HG03457 (cell line): Measurements from ENCODE around the gene SLC34A2.
A peak's percentile ranks its signal among the peaks of the same experiment; 100 is the strongest.
"Not testable (repeated sequence)": the region's sequence is repeated elsewhere in the genome, so short reads cannot be mapped to it uniquely, and the experiment has no call there.

Source experiments
- ATAC-seq: cut with Tn5 transposase; IDR thresholded peaks from one replicate; pipeline ENCODE4 v1.9.1; 2021; ENCODE audit warnings: moderate number of reproducible peaks; ENCODE audit not compliant: unreplicated experiment

The SLC34A2 gene

GRCh38 chr4:25654971-25655963 is at the start of gene SLC34A2:
Gene SLC34A2, plus strand, starts transcription at chr4:25655851. Its CDS starts 6,650 bp downstream, at chr4:25662501.
- ATAC-seq = no peak

GRCh38 chr4:25608644-25609043 is 47.0 kb upstream of the SLC34A2 start:
- no peak for ATAC-seq

- no peak for ATAC-seq
These were observed 45.7 kb upstream of the SLC34A2 start for GRCh38 chr4:25609976-25610375.

GRCh38 chr4:25613613-25614012 is 42.0 kb upstream of the SLC34A2 start:
- not testable (repeated sequence) for ATAC-seq

GRCh38 chr4:25614807-25615206 is 40.8 kb upstream of the SLC34A2 start:
- ATAC-seq = no peak

GRCh38 chr4:25621027-25621930 is 34.4 kb upstream of the SLC34A2 start:
- peak; percentile 58 for ATAC-seq

GRCh38 chr4:25624616-25625015 is 31.0 kb upstream of the SLC34A2 start:
- ATAC-seq = no peak

GRCh38 chr4:25628451-25628850 is 27.2 kb upstream of the SLC34A2 start:
- ATAC-seq = no peak

GRCh38 chr4:25632135-25632534 is 23.5 kb upstream of the SLC34A2 start:
- no peak for ATAC-seq

- ATAC-seq = no peak
These were observed 22.1 kb upstream of the SLC34A2 start for GRCh38 chr4:25633541-25633940.

- no peak for ATAC-seq
These were observed 20.1 kb upstream of the SLC34A2 start for GRCh38 chr4:25635501-25635900.

GRCh38 chr4:25637581-25638220 is 17.9 kb upstream of the SLC34A2 start:
- ATAC-seq = no peak

- ATAC-seq = no peak
These were observed 17.4 kb upstream of the SLC34A2 start for GRCh38 chr4:25638221-25638601.

- no peak for ATAC-seq
These were observed 16.8 kb upstream of the SLC34A2 start for GRCh38 chr4:25638806-25639205.

GRCh38 chr4:25650311-25650710 is 5.3 kb upstream of the SLC34A2 start:
- no peak for ATAC-seq

GRCh38 chr4:25651682-25652081 is 4.0 kb upstream of the SLC34A2 start:
- no peak for ATAC-seq

- ATAC-seq = no peak
These were observed 1.4 kb upstream of the SLC34A2 start for GRCh38 chr4:25654031-25654970.

- no peak for ATAC-seq
These were observed 380 bp downstream of the SLC34A2 start for GRCh38 chr4:25656031-25656430.

- ATAC-seq = no peak
These were observed 2.7 kb downstream of the SLC34A2 start for GRCh38 chr4:25658357-25658771.

GRCh38 chr4:25658777-25659176 is 3.1 kb downstream of the SLC34A2 start:
- no peak for ATAC-seq
